SHP77 (cell line): ENCODE measurements around the gene INO80E.

ENCODE experiments used
- DNase-seq, 2 experiments: peaks; one replicate each; lab custom pipeline; 2025; lab: John Stamatoyannopoulos, UW

Gene INO80E

DNA sequence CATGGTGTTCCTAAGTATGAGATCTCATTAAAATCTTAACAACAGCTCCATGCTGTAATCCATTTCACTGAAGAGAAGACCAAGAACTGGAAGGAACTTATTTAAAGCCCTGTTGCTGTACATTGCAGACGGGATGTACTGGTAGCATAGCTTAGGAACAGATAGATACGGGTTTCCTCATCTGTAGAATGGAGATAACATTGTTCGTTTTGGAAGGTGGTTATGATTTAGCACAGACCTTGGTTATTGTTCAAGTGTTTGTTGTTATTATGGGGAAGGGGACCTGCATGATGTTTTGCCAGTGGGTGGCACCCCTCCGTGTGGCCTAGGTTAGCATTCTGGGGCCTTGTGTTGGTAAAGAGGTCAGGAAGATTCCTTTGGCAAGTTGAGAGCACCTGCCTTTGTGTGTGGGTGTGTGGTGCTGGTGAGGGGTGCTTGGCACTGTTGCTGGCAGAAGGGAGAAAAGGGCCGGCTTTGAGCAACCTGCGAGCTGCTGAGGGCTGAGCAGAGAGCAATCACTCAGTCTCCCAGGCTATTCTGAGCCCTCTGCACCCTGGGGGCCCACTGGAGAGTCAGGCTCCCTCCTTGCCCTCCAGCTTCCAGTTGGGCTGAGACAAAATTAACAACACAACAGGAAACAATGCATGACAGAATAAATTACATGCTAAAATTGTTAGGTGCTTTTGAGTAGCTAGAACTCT, 20.1 kb upstream of the INO80E start:
- no peak for DNase-seq

DNA sequence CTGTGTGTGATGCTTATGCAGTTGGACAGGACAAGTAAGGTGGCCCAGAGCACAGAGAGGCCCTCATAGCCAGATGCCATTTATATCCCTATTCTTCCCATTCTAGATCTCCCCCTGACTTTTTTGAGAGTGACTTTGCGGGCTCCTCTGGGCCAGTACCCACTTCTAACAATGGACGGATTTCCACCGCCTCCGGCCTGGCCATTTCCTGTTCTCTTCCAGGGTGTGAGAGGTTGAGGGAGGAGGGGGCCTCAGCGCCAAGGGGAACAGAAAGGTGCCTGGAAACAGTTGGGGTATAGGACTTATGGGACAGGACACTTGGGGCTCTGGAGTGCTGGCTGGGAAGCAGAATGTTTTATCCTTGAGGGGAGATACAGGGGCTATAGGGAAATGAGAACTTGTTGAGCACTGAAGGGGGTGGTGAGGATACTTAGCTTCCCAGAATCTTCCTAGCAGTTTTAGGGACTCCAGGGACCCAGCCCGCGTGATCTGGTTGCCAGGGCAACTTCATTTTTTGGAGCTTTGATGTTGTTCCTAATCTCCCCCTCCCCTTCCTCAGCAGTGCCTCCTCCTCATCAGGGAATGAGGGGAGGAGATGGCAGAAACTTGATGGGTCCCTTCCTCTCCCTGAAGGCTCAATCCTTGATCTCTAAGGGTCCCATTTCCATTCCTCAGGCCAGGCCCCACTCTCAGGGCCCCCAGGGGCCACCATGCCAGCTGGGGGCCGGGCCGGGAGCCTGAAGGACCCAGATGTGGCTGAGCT, 18.8 kb upstream of the INO80E start:
- no peak for DNase-seq

DNA sequence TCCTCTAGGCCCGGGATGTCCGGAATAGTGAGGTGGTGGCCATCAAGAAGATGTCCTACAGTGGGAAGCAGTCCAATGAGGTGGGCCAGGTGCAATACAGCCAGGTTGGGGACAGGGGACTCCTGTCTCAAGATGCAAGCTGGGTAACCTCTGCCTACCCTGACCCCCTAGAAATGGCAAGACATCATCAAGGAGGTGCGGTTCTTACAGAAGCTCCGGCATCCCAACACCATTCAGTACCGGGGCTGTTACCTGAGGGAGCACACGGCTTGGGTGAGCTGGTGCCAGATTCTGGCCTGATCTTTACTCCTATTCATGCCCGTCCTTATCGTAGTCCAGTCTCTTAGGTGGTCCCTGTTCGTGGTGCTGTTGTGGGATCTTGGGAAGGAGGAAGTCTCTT, 18.0 kb upstream of the INO80E start:
- DNase-seq, result no peak

DNA sequence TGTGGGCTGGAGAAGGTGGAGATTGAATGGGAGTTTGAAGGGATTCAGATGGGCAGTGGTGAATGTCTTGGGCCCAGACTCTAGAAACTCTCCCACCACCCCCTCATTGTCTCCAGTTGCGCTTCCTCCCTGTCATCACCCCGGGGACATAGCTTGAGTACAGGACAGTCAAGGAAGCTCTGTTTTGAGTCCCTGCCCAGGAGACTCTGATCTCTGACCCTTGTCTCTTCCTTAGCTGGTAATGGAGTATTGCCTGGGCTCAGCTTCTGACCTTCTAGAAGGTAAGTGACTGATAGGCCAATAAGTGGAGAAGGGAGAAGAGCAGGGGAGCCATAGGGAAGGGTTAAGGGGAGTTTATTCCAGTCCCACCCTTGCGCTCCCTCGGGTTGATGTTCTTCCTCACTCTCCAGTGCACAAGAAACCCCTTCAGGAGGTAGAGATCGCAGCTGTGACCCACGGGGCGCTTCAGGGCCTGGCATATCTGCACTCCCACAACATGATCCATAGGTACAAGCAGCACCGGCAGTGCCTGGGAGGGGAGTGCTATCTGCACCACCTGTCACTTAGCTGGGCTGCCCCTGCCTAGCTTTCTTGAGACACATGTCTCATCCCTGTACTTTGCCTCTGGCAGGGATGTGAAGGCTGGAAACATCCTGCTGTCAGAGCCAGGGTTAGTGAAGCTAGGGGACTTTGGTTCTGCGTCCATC, 17.3 kb upstream of the INO80E start:
- DNase-seq, result no peak

DNA sequence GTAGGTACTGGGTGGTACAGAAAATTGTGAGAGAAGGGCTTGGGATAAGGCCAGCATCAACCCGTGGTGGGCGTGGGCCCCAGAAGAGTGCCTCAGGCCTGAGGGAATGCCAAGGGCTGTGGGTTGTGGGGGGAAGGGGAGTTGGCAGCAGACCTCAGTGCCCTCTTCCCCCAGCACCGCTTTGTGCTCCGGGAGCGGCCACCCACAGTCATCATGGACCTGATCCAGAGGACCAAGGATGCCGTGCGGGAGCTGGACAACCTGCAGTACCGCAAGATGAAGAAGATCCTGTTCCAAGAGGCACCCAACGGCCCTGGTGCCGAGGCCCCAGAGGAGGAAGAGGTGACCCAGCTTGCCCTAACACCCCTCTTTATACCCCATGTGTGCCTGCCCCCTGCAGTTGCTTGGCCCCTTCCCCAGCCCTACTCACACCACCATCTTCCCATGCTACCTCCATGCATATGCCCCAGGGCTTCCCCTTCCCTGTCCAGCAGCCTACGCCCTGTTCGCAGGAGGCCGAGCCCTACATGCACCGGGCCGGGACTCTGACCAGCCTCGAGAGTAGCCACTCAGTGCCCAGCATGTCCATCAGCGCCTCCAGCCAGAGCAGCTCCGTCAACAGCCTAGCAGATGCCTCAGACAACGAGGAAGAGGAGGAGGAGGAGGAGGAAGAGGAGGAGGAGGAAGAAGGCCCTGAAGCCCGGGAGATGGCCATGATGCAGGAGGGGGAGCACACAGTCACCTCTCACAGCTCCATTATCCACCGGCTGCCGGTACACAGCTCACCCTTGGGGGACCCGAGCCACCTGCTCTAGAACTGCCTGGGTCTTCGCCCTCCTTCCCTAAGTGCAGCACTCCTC, 13.3 kb upstream of the INO80E start:
- DNase-seq, result no peak

DNA sequence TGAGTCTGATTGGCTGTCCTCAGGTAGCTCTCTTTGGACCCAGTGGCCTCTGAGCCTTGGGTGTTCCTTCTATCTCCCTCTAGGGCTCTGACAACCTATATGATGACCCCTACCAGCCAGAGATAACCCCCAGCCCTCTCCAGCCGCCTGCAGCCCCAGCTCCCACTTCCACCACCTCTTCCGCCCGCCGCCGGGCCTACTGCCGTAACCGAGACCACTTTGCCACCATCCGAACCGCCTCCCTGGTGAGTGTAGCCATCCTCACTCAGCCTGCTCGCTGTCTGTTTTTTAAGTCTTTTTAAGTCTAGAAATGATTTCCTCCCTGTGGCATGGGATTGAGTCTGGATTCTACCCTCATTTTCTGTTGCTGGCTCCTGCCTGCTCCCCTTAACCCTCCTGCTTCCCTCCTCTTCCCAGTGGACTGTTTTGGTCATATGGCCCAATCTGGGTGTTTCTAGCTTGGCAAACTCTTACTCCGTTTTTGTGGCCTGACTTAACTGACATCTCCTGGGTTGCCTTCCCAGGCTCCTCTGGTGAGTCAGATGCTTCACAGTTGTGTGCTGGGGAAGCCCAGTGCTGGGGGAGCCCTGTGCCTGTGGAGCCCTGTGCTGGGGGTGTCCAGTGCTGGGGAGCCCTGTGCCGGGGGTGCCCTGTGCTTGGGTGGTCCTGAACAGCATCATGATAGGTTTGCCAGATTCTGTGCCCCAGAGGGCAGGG, 12.5 kb upstream of the INO80E start:
- no peak for DNase-seq

DNA sequence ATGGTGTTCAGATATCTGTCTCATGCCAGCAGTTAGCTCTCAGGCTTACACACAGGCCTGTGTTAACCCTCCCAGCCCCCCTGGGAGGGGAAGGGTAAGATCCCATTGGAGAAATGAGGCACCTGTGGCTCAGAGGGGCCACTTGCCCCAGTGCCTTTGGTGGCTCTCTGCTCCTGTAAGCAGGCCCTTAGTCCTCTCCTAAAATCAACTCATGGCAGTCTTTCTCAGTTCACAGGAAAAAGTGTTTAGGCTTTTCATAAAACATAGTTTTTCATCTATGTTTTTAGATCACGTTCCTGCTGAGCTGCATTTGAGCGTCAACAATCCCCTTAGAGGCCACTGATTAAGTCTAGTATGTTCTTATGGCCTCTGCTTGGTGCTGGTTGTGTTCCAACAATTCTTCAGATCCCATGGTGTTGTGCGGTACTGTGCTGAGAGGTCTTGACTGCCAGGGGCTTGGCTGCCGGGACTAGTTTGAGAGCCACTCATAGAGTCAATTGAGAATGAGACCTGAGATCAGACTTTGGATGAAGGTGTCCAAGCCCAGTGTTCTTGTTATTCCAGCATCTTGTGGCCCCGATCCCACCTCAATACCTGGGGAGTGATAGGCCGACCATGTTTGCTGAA, 11.8 kb upstream of the INO80E start:
- DNase-seq, result no peak

DNA sequence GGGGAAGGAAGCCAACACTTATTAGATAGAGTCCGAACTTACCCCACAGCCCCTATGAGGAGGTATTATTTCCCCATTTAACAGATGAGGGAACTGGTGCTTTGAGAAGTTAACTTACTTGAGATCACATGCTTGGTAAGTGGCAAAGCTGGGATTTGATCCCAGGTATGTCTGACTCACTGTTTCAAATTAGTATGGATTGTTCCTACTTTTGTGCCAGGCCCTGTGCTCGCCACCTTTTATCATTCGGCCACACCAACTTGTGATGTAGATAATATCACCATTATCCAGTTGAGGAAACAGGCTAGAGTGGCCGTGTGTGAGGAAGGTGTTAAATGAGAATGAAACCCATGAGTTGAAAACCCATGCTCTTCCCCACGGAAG, 11.3 kb upstream of the INO80E start:
- no peak for DNase-seq

DNA sequence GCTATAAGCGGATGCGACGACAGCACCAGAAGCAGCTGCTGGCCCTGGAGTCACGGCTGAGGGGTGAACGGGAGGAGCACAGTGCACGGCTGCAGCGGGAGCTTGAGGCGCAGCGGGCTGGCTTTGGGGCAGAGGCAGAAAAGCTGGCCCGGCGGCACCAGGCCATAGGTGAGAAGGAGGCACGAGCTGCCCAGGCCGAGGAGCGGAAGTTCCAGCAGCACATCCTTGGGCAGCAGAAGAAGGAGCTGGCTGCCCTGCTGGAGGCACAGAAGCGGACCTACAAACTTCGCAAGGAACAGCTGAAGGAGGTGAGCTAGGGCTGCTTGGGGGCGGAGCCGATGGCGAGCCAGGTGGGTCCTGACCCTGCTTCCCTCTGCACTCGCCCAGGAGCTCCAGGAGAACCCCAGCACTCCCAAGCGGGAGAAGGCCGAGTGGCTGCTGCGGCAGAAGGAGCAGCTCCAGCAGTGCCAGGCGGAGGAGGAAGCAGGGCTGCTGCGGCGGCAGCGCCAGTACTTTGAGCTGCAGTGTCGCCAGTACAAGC, 10.7 kb upstream of the INO80E start:
- DNase-seq, result no peak

DNA sequence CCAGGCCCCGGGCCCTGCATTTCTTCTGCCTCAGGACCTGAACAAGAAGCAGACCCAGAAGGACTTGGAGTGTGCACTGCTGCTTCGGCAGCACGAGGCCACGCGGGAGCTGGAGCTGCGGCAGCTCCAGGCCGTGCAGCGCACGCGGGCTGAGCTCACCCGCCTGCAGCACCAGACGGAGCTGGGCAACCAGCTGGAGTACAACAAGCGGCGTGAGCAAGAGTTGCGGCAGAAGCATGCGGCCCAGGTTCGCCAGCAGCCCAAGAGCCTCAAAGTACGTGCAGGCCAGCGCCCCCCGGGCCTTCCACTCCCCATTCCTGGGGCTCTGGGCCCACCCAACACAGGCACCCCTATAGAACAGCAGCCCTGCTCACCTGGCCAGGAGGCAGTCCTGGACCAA, 9.8 kb upstream of the INO80E start:
- DNase-seq, result no peak

DNA sequence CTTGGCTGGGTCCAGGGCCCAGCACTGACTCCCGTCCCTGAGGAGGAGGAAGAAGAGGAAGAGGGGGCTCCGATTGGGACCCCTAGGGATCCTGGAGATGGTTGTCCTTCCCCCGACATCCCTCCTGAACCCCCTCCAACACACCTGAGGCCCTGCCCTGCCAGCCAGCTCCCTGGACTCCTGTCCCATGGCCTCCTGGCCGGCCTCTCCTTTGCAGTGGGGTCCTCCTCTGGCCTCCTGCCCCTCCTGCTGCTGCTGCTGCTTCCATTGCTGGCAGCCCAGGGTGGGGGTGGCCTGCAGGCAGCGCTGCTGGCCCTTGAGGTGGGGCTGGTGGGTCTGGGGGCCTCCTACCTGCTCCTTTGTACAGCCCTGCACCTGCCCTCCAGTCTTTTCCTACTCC, 9.1 kb upstream of the INO80E start:
- DNase-seq, result no peak

DNA sequence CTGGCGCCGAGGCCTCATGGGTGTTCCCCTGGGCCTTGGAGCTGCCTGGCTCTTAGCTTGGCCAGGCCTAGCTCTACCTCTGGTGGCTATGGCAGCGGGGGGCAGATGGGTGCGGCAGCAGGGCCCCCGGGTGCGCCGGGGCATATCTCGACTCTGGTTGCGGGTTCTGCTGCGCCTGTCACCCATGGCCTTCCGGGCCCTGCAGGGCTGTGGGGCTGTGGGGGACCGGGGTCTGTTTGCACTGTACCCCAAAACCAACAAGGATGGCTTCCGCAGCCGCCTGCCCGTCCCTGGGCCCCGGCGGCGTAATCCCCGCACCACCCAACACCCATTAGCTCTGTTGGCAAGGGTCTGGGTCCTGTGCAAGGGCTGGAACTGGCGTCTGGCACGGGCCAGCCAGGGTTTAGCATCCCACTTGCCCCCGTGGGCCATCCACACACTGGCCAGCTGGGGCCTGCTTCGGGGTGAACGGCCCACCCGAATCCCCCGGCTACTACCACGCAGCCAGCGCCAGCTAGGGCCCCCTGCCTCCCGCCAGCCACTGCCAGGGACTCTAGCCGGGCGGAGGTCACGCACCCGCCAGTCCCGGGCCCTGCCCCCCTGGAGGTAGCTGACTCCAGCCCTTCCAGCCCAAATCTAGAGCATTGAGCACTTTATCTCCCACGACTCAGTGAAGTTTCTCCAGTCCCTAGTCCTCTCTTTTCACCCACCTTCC, 8.5 kb upstream of the INO80E start:
- no peak for DNase-seq

DNA sequence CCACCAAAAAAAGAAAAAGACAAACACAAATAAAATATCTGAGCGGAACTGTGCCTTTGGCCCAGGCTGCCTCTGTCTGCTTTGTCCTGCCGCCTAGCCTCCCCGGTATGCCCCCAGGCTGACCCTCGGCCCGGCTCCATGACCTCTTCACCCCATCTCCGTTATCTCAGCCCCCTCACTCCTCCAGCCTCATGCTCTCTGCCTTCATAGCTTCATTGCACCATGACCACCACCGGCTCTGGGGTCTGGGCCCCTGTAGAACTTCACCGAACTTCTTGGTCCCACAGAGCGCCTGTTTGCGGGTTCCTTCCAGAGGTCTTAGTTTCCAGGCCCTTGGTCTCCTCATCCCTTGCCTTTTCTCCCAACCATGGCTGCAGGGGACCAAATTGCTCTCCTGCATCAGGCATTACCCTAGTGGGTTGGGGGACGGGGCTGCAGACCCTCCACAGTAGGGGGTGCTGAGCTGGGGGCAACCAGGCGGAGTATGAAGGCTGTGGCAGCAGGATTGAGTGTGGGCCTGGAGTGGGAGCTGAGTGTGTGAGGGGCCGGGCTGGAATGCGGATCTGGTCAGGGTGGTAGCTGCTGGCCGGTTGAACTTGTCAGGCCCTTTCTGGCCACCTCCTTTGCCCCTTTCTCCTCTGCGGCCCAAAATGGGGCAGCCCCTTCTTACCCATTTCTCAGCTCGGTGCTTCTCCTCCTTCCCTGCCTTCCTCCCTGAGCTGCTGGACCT, 7.5 kb upstream of the INO80E start:
- DNase-seq, result no peak

DNA sequence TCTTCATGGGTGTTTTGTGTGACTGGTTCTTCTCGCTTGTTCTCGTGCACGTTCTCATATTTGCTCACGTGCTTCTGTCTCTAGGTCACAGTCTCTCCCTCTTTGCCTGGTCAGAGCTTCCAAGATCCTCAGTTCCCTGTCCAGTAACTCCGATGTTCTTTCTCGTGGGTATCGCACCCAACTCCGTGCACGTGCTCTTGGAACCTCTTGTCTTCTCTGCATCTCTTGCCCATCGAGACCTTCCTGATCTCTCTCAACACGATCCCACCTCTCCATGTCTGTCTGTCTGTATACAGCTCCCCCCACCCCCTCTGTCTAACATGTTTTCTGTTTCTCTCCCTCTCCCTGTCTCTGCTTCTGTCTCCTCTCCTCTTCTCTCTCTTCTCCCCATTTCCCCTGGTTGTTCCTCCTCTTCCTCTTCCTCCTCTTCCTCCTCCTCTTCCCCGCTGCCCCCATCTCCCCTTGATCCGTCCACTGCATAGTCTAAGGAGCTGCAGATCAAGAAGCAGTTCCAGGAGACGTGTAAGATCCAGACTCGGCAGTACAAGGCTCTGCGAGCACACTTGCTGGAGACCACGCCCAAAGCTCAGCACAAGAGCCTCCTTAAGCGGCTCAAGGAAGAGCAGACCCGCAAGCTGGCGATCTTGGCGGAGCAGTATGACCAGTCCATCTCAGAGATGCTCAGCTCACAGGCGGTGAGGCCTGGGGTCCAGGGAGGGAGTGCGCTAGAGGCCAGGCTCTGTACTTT, 6.8 kb upstream of the INO80E start:
- DNase-seq, result no peak

DNA sequence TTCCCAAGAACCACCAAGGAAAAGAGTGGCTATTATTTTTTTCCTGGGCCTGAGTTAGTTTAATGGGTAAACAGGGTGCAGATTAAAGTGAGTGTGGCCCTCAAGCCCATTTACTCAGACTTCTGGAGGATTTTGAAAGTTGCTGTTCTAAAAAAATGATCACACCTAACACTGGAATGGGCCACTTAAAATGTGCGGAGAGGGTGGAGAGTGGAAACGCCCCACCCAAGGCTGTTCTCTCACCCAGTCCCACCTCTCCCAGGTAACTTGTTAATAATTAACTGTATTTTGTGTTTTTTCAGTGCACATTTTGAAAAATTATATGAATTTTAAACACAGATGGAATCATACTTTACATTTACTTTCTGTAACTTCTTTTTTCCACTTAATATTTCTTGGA, 6.0 kb upstream of the INO80E start:
- no peak for DNase-seq

DNA sequence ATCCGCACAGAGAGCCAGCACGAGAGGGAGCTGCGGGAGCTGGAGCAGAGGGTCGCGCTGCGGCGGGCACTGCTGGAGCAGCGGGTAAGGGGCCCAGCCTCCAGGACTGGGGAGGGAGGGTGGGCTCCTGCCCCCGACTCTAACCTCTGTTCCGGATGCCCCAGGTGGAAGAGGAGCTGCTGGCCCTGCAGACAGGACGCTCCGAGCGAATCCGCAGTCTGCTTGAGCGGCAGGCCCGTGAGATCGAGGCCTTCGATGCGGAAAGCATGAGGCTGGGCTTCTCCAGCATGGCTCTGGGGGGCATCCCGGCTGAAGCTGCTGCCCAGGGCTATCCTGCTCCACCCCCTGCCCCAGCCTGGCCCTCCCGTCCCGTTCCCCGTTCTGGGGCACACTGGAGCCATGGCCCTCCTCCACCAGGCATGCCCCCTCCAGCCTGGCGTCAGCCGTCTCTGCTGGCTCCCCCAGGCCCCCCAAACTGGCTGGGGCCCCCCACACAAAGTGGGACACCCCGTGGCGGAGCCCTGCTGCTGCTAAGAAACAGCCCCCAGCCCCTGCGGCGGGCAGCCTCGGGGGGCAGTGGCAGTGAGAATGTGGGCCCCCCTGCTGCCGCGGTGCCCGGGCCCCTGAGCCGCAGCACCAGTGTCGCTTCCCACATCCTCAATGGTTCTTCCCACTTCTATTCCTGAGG, 5.0 kb upstream of the INO80E start:
- no peak for DNase-seq

DNA sequence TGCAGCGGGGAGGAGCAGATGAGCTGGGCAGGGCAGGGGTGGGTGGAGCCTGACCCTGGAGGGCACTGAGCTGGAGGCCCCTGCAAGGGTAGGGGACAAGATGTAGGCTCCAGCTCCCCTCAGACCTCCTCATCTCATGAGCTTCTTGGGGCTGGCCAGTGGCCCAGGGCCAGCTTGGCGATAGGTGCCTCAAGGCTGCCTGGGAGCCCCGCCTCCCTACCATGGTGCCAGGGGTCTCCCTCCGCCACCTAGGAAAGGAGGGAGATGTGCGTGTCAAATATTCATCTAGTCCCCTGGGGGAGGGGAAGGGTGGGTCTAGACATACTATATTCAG, 4.5 kb upstream of the INO80E start:
- no peak for DNase-seq

DNA sequence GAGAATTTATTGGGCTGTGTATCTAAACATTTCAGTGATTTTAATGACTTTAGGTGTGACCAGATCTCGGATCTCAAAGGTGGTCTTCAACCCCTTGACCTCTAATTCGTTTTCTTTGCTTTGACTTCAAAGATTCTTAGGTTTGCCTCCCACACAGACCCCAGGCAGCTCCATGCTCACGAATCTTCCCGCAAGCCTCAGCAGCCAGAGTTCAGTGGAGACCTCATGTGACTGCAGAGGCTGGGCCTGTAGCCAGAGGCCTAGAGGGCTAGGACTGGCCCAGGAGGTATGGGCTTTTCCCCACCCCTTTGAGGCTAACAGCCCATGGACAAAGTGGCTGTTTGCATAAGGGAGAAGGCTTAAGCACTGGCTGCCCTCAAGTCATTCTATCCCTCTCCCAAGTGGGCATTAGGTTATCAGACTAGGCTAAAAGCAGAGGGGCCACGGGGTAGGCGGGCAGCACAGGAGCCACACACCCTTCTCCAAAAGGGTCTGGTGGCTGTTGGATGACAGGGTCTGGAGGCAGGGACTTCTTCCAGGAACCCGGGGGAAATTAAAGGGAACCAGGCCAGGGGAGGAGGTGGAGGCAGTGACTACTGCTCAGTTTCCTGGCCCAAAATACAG, 3.6 kb upstream of the INO80E start:
- DNase-seq, result no peak
